Measurements from ENCODE around the gene ARID2.

The ARID2 gene, protein sequence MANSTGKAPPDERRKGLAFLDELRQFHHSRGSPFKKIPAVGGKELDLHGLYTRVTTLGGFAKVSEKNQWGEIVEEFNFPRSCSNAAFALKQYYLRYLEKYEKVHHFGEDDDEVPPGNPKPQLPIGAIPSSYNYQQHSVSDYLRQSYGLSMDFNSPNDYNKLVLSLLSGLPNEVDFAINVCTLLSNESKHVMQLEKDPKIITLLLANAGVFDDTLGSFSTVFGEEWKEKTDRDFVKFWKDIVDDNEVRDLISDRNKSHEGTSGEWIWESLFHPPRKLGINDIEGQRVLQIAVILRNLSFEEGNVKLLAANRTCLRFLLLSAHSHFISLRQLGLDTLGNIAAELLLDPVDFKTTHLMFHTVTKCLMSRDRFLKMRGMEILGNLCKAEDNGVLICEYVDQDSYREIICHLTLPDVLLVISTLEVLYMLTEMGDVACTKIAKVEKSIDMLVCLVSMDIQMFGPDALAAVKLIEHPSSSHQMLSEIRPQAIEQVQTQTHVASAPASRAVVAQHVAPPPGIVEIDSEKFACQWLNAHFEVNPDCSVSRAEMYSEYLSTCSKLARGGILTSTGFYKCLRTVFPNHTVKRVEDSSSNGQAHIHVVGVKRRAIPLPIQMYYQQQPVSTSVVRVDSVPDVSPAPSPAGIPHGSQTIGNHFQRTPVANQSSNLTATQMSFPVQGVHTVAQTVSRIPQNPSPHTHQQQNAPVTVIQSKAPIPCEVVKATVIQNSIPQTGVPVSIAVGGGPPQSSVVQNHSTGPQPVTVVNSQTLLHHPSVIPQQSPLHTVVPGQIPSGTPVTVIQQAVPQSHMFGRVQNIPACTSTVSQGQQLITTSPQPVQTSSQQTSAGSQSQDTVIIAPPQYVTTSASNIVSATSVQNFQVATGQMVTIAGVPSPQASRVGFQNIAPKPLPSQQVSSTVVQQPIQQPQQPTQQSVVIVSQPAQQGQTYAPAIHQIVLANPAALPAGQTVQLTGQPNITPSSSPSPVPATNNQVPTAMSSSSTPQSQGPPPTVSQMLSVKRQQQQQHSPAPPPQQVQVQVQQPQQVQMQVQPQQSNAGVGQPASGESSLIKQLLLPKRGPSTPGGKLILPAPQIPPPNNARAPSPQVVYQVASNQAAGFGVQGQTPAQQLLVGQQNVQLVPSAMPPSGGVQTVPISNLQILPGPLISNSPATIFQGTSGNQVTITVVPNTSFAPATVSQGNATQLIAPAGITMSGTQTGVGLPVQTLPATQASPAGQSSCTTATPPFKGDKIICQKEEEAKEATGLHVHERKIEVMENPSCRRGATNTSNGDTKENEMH (N-terminal part only)

DNA sequence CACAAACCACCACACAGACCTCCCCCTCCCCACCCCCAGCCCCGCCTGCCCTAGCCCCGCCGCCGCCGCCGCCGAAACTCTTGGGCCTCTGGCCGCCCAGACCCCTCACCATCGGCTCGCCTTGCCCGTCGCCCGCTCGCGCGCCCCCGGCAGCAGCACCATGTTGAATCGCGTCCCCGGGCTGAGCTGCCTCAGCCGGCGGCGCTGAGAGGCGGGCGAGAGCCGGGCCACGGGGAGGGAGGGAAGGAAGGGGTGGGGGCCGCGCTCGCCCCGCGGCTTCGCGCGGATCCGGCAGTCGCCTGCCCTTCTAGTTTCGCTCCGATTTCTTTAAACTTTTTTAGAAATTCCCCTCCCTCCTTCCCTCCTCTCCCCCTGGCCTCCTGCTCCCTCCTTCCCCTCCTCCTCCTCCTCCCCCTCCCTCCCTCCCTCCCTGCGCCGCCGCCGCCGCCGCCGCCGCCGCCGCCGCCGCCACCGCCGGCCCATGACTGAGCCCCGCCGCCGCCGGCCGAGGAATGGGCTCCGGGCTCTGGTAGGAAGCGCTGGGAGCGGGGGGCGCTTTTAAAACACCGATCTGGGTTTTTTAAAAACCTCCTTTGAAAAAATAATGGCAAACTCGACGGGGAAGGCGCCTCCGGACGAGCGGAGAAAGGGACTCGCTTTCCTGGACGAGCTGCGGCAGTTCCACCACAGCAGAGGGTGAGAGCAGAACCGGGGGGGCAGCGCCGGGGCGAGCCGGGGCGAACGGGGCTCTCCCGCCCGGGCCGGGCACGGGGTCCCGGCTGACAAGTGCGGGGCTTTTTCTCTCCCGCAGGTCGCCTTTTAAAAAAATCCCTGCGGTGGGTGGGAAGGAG lies at the start of gene ARID2:
Gene ARID2, plus strand, starts transcription at position 474 of the 851 bp plus-strand sequence. Its CDS starts 131 bp downstream, at position 605.
- H3K4me3 ChIP-seq (ENCODE audit: low read length): peak within 1 kb of the TSS; percentile 80
- no peaks in the 10 kb centered on the region for H4K20me1 ChIP-seq (ENCODE audit: control insufficient read depth, insufficient read depth, low read depth, low read length)
- H3K9me2 ChIP-seq (replicated peaks; ENCODE audit: control insufficient read depth, low read length): no peaks in the 10 kb centered on the region
- H3K79me2 ChIP-seq (ENCODE audit: control insufficient read depth, low read length): peaks cover 74% of the 10 kb centered on the region
- H3K36me3 ChIP-seq (ENCODE audit: control insufficient read depth, low read length): peaks cover 41% of the 10 kb centered on the region
- TF ChIP-seq EZH2phosphoT487 (IDR thresholded peaks at IDR 0.05; ENCODE audit: borderline replicate concordance, low read length) (no peak), CTCF (IDR thresholded peaks at IDR 0.05; ENCODE audit: low read depth, low read length, poor library complexity, severe bottlenecking) (no peak)
- peak within 1 kb of the TSS; percentile 94 for H3K4me2 ChIP-seq (ENCODE audit: low read length)
- no peaks in the 10 kb centered on the region for H3K9me3 ChIP-seq (ENCODE audit: control insufficient read depth, insufficient read depth, low read length)
- peaks cover 16% of the 10 kb centered on the region for H3F3A ChIP-seq (ENCODE audit: control insufficient read depth, insufficient read depth)
- peak within 1 kb of the TSS; percentile 95 for H3K27ac ChIP-seq (ENCODE audit: low read depth, low read length)
- peaks cover 30% of the 10 kb centered on the region for H3K4me1 ChIP-seq (ENCODE audit: control insufficient read depth, low read length)
- no peaks in the 10 kb centered on the region for H3K27me3 ChIP-seq (ENCODE audit: control insufficient read depth, low read length)

- no peak overlapping the region for H3K27ac ChIP-seq (ENCODE audit: low read depth, low read length)
- no peak overlapping the region for H3K4me3 ChIP-seq (ENCODE audit: low read length)
- TF ChIP-seq EZH2phosphoT487 (IDR thresholded peaks at IDR 0.05; ENCODE audit: borderline replicate concordance, low read length): no peak
- TF ChIP-seq CTCF (IDR thresholded peaks at IDR 0.05; ENCODE audit: low read depth, low read length, poor library complexity, severe bottlenecking): no peak
- H3F3A ChIP-seq (ENCODE audit: control insufficient read depth, insufficient read depth): no peaks in the 10 kb centered on the region
- no peaks in the 10 kb centered on the region for H3K9me2 ChIP-seq (replicated peaks; ENCODE audit: control insufficient read depth, low read length)
- H3K9me3 ChIP-seq (ENCODE audit: control insufficient read depth, insufficient read depth, low read length): no peaks in the 10 kb centered on the region
- no peaks in the 10 kb centered on the region for H3K36me3 ChIP-seq (ENCODE audit: control insufficient read depth, low read length)
- H3K79me2 ChIP-seq (ENCODE audit: control insufficient read depth, low read length): no peaks in the 10 kb centered on the region
- H3K4me1 ChIP-seq (ENCODE audit: control insufficient read depth, low read length): no peaks in the 10 kb centered on the region
- no peak overlapping the region for H3K4me2 ChIP-seq (ENCODE audit: low read length)
- no peaks in the 10 kb centered on the region for H3K27me3 ChIP-seq (ENCODE audit: control insufficient read depth, low read length)
- no peaks in the 10 kb centered on the region for H4K20me1 ChIP-seq (ENCODE audit: control insufficient read depth, insufficient read depth, low read depth, low read length)
Measured at GRCh38 chr12:45680362-45680761, 49.1 kb upstream of the ARID2 start.

DNA sequence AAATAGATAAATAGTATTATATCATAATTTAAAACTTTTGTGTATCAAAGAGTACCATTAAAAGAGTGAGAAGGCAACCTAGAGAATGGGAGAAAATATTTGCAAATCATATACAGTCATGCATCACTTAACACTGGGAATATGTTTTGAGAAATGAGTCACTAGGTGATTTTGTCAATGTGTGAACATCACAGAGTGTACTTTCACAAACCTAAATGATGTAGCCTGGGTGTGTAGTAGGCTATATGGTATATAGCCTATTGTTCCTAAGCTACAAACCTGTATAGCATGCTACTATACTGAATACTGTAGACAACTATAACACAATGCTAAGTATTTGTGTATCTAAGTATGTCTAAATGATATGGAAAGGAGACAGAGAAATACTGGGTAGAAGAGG lies 48.0 kb upstream of the ARID2 start:
- Histone ChIP-seq H3K36me3 (ENCODE audit: control insufficient read depth, low read length) (no peaks in the 10 kb centered on the region), H3F3A (ENCODE audit: control insufficient read depth, insufficient read depth) (no peaks in the 10 kb centered on the region), H3K9me2 (replicated peaks; ENCODE audit: control insufficient read depth, low read length) (no peaks in the 10 kb centered on the region), H3K79me2 (ENCODE audit: control insufficient read depth, low read length) (no peaks in the 10 kb centered on the region), H4K20me1 (ENCODE audit: control insufficient read depth, insufficient read depth, low read depth, low read length) (no peaks in the 10 kb centered on the region), H3K4me2 (ENCODE audit: low read length) (no peak overlapping the region), H3K4me1 (ENCODE audit: control insufficient read depth, low read length) (no peaks in the 10 kb centered on the region), H3K4me3 (ENCODE audit: low read length) (no peak overlapping the region), H3K27ac (ENCODE audit: low read depth, low read length) (no peak overlapping the region), H3K9me3 (ENCODE audit: control insufficient read depth, insufficient read depth, low read length) (no peaks in the 10 kb centered on the region), H3K27me3 (ENCODE audit: control insufficient read depth, low read length) (no peaks in the 10 kb centered on the region)
- TF ChIP-seq CTCF (IDR thresholded peaks at IDR 0.05; ENCODE audit: low read depth, low read length, poor library complexity, severe bottlenecking): no peak
- no peak for TF ChIP-seq EZH2phosphoT487 (IDR thresholded peaks at IDR 0.05; ENCODE audit: borderline replicate concordance, low read length)

Measured in DOHH2 (cell line).